HG03439 (cell line): ENCODE measurements around the gene BCAP31.

ENCODE experiments used
- ATAC-seq: cut with Tn5 transposase; IDR thresholded peaks from one replicate; pipeline ENCODE4 v1.9.1; 2021; ENCODE audit warnings: mild to moderate bottlenecking, moderate library complexity; ENCODE audit not compliant: unreplicated experiment

BCAP31 gene

DNA sequence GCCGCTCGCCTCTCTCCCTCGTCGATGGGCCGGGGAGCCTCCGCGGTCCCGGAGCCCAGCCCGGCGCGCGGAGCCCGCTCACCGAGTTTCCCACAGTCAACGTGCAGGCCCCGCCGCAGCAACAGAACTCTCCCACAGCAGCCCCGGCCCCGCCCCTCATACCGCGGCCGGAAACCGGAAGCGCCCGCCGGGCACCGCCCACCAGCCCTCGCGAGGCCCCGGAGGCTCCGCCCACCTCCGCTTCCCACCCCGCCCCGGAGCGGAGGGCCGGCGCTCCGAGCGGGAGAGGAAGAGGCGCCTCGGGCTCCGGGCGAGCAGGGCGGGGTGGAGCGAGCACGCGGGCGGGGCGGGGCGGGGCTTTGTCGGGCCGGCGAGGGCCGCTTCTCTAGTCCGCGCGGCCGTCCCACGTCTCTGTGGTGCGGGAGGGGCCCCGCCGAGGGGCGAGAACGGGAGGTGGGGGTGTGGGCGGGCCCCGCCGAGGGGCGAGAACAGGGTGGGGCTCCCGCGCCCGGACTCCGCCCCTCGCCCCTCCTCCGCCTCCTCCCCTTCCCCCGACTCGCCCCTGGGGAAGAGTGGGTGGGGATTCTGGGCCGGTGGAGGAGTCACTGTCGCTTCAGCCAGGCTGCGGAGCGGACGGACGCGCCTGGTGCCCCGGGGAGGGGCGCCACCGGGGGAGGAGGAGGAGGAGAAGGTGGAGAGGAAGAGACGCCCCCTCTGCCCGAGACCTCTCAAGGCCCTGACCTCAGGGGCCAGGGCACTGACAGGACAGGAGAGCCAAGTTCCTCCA is at the start of gene BCAP31, which contains the start of gene ABCD1:
Gene BCAP31 (minus strand): TSS at position 136 of the 787 bp plus-strand sequence. CDS start 1,143 bp downstream, outside the sequence.
Gene ABCD1 (plus strand): TSS at position 605 of the 787 bp plus-strand sequence. CDS start 411 bp downstream, outside the sequence.
- ATAC-seq: peak; percentile 47

DNA sequence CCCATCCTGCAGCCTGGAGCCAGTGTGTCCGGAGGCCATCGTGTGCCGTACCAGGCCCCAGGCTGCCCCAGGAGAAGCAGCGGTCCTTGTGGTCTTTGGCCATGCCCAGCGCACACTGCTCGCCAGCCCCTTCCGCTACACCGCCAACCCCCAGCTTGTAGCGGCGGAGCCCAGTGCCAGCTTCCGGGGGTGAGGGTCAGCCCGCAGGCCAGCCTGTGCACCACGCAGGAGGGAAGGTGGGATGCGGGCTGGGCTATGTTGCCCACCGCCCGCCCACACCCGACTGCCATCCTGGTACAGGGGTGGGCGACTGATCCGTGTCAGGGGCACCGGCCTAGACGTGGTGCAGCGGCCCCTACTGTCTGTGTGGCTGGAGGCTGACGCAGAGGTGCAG is 49.0 kb upstream of the BCAP31 start:
- ATAC-seq: no peak

DNA sequence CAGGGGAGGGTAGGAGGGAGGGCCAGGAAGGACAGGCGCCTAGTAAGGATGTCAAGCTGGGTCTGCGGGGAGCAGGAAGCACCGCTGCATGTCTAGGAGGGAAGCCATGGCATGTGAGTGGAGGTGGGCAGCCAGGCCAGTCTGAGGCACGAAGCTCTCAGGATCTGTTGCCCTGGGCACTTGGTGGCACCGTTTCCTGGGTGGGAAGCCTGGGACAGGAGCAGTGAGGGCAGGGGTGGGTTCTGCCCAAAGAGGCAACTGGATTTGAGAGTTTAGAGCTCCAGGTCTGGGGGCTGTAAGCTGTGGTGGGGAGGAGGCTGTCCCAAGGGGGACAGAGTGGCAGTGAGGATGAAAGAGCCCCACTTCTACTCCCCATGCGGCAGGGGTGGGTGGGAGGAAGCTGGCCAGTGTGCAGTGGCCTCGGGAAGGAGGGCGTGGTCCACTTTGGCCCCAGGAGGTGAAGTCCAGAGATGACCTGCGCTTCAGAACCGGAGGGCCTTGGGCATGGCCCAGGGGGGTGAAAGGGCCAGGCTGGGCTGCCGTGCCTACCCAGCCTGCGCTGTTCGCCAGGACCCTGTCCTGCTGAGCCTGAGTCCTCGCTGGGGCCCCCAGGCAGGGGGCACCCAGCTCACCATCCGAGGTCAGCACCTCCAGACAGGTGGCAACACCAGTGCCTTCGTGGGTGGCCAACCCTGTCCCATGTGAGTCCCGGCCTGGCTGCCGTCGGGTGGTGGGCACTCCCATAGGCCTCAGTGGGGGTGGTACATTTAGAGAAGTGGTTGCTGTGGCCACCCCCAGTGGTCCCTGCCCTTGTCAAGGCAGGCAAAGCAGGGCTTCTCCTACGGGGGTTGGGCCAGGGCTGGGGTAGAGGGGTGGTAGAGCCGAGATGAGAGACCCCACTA is 48.4 kb upstream of the BCAP31 start:
- no peak for ATAC-seq

DNA sequence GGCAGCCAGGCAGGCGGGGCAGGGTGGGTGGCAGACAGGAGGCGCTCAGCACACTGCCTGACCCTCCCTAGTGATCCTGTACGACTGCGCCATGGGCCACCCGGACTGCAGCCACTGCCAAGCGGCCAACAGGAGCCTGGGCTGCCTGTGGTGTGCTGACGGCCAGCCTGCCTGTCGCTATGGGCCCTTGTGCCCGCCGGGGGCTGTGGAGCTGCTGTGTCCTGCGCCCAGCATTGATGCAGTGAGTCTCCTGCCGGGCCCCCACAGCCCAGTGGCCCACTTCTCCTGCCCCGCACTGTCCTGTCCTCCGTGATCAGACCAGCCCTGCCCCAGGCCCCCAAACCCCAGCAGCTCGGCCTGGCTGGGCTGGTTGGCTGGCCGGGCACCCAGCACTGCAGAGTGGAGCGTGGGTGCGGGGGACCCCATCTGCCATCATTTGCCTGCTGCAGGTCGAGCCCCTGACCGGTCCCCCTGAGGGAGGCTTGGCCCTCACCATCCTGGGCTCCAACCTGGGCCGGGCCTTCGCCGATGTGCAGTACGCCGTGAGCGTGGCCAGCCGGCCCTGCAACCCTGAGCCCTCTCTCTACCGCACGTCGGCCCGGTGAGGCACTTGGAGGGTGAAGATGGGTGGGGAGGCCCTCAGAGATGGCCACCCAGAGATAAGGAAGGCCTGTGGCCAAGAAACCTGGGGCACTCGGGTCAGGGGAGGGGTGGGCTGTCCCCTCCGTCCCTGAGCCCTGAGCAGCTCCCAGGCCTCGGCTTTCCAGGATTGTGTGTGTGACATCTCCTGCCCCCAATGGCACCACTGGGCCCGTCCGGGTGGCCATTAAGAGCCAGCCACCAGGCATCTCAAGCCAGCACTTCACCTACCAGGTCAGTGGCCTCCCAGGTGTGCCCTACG is 47.5 kb upstream of the BCAP31 start:
- no peak for ATAC-seq

DNA sequence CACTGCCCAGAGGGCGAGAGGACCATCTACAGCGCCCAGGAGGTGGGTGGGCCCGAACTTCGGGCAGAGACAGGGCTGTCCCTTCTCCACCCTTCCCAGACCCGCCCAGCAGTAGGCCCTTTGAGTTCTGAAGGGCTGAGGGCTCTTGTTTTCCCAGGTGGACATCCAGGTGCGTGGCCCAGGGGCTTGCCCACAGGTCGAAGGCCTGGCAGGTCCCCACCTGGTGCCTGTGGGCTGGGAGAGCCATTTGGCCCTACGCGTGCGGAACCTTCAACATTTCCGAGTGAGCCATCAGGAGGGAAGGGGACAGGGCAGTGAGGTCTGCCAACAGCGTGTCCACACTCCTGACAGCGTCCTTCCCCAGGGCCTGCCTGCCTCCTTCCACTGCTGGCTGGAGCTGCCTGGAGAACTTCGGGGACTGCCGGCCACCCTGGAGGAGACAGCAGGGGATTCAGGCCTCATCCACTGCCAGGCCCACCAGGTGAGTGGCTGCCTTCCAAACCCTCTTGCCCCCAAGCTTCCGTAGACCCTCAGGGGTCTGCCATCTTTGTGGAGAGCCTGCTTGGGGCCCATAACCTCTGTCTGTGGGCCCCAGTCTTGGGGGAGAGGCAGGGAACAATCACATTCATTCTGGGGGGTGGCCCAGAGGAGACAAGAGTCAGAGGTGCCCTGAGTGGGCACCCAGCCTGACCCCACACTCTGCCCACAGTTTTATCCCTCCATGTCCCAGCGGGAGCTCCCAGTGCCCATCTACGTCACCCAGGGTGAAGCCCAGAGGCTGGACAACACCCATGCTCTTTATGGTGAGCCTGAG is 46.6 kb upstream of the BCAP31 start:
- no peak for ATAC-seq

DNA sequence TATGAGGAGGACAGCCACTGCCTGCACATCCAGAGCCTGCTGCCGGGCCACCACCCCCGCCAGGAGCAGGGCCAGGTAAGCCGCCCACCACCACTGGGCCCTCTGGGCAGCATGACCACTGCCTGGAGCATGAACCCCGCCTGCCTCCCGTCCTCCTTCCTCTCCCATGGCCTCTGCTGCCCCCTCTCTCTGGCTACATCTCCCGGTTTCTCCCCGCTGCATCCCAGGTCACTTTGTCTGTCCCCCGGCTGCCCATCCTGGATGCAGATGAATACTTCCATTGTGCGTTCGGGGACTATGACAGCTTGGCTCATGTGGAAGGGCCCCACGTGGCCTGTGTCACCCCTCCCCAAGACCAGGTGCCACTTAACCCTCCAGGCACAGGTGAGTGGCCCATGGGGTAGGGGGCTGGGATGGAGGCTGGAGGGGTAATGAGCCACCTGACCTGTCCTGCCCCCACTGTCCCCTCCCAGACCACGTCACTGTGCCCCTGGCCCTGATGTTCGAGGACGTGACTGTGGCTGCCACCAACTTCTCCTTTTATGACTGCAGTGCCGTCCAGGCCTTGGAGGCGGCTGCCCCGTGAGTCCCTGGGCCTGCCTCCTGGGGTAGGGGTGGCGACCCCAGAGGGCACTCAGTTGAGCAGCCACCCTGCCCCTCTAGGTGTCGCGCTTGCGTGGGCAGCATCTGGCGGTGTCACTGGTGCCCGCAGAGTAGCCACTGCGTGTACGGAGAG is 45.8 kb upstream of the BCAP31 start:
- ATAC-seq: no peak

DNA sequence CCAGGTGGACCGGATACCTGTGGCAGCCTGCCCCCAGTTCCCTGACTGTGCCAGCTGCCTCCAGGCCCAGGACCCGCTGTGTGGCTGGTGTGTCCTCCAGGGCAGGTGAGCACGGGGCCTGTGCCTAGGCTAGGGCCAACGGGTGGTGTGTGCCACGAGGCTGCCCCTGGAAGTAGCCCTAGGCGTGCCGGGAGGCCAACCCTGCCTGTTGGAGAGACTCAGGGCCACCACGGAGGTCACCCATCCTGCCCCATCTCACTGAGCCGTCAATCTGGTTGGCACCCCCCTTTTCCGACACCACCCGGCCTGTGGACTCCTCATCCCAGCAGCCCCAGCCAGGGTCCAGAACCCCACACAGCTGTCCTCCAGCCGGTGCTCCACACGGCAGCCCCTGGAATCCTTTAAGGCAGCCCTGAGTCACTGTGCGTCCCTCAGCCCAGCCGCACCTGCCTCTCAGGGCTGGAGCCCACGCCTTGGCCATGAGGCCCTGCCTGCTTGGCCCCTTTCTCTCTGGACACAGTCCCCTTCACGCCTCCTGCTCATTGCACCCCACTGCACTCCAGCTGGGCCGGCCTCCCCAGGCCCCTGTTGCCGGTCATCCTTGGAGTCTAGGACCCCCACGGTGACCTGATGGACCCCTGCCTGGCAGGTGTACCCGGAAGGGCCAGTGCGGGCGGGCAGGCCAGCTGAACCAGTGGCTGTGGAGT is 45.1 kb upstream of the BCAP31 start:
- no peak for ATAC-seq

DNA sequence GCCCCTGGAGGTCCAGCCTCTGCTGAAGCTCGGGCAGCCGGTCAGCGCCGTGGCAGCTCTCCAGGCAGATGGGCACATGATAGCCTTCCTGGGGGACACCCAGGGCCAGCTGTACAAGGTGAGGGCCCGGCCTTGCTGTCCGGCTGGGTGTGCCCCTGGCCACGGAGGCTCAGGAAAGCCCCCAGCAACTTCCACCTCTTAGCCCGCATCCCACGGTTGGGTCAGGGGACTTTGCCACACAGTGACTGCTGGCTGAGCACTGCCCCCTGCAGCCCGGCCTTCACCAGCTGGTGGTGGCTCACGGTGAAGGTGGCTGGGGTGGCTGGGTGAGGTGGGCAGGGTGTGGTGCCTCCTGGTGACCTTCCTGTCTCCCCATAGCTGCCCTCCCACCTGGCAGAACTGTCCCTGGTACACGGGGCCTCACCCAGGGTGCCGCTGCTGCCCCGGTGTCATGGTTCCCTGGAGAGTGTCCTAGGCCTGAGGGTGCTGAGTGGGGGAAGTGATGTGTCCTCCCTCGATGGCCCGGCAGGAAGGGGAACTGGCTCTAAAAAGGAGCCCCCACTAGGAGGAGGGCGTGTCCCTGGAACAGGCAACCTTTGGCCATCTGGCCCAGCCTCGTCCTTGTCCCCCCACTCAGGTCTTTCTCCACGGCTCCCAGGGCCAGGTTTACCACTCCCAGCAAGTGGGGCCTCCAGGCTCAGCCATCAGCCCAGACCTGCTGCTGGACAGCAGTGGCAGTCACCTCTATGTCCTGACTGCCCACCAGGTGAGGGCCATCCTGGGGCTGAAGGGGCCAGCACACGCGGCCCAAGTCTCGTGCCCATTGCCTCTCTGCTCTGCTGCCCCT is 44.3 kb upstream of the BCAP31 start:
- no peak for ATAC-seq

DNA sequence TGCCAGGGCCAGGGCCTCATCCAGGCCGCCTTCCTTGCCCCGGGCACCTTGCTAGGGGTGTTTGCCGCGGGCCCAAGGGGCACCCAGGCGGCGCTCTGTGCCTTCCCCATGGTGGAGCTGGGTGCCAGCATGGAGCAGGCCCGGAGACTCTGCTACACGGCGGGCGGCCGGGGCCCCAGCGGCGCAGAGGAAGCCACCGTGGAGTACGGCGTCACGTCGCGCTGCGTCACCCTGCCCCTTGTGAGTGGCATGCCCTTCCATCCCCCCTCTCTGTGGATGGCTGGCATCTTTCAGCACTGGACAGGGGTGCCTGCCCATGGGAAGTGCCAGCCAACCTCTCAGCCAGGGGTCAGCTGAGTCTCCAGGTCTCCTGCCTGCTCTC is 43.5 kb upstream of the BCAP31 start:
- ATAC-seq: no peak

DNA sequence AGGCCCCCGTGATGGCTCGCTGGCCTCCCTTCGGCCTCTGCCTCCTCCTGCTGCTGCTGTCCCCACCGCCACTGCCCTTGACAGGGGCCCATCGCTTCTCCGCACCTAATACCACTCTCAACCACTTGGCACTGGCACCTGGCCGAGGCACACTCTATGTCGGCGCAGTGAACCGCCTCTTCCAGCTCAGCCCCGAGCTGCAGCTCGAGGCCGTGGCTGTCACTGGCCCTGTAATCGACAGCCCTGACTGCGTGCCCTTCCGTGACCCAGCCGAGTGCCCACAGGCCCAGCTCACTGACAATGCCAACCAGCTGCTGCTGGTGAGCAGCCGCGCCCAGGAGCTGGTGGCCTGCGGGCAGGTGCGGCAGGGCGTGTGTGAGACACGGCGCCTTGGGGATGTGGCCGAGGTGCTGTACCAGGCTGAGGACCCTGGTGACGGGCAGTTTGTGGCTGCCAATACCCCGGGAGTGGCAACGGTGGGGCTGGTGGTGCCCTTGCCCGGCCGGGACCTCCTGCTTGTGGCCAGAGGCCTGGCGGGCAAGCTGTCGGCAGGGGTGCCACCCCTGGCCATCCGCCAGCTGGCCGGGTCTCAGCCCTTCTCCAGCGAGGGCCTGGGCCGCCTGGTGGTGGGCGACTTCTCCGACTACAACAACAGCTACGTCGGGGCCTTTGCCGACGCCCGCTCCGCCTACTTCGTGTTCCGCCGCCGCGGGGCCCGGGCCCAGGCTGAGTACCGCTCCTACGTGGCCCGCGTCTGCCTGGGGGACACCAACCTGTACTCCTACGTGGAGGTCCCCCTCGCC is 42.9 kb upstream of the BCAP31 start:
- no peak for ATAC-seq

DNA sequence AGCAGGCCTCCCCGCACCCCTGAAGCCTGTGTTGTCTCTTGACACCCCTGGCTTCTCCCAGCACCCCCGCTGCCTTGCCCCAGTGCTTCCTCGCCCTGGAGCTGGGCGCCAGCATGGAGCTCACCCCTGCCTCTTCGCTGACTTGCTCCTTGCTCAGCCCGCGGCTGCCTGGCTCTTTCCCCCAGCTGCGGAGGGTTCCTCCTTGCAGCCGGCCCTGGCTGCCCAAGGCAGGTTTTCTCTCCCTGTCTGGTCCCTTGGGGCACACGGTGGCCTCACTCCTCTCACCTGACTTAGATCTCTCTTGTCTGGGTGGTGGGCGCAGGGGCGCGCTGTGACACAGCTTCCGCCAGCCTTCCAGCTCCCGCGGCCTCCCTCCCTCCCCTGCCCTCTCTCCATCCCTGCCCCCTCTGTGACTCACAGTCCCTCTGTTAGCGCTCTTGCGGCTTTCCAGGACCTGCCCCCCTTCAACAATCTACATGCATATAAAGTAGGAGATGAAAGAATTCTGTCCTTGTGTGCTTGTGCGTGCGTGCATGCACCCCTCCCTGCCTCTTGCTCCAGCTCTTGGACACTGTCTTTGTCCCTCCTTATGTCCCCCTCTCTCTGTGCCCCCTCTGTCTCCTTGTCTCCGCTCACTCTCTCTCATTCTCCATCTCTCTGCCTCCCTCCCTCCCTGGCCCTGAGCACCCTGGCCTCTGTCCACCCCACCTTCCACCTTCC is 42.1 kb upstream of the BCAP31 start:
- no peak for ATAC-seq

DNA sequence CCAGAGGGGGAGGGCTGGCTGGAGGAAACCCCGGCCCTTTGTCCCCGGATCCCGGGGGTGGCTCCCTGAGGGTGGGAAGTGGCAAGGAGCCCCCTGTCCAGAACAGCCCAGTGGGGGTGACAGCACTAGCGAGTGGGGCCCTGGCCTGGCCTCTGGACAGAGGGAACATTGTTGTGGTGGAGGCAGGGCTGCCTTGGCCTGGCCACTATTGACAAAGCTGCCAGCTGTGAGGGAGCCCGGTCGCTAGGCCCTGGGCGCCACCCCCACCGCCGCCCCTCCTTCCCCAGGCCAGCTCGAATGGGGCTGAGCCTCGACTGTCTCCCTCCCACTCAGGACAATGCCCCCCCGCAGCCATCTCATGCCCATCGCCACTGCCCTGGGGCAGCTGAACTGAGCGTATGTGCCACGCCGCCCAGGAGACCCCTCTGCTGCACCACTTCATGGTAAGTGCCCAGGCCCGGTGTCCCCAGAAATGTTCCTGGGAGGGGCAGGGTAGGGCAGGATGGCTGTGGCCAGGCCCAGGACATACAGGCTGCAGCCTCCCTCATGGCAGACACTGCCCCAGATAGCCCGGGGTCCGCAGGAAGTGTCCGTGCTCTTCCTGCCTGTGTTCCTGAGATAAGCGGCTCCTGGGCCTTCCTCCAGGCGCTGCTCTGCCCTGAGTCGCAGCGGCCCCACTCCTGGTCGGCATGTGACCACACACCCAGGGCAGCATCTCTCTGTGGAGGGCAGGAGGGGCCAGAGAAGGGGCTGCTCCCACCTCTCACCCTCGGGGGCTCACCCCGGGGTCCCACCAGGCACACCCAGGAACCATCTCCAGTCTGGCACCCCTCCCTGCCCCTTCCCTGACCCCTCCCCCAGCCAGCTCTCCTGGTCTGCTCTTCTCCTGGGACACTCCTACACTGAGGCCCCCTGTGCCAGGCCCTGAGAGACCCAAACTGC is 41.2 kb upstream of the BCAP31 start:
- no peak for ATAC-seq

DNA sequence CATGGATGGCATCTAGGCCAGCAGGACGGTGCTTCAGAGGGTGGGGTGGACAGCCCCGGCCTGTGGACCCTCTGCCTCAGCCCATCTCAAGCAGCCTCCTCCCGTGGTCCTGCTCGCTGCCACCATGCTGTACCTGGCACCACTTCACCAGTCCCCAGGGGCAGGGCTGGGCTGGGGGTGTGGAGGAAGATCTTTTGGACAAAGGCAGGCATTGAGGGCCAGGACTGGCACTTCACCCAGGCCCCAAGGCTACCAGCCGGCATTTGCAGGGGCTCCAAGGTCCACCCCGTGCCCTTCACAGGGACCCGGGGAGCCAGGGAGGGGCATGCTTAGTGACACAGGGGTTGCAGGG is 40.6 kb upstream of the BCAP31 start:
- no peak for ATAC-seq

DNA sequence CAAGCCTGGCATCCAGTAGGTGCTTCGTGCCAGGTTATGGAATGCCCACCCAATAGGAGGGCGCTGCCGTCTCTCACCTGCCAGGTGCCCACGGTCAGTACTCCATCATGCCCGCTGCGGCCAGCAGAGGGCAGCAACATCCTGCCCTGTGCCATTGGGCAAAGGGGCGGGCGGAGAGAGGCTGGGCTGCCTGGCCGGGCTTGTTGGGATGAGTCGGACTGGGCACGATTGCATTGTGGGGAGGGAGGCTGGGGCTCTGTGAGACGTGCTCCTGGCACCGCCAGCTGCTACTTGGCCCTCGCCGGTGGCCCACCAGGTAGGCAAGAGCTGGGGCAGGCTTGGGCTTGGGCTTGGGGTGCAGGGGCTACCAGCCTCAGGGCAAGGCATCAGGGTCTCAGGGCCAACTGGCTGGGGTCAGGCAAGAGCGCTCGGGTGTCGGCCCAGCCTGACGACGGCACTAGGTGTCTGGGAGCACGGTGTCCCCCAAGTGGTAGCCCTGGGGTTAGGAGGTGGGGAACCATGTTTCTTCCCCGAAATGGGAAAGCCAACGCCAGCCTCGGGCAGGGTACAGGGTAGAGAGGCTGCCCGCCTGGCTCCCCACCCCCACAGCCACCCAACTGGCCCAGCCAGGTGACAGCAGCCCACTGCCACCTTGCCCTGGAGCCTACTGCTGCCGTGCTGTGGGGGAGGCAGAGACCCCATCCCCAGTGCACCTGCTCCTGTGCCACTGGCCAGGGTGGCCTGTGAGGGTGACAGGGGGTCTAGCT is 40.0 kb upstream of the BCAP31 start, which contains the start of gene PLXNB3:
Gene PLXNB3 (plus strand): TSS at position 261 of the 767 bp plus-strand sequence. CDS start 1,287 bp downstream, outside the sequence.
- ATAC-seq: no peak
